OCI-LY1 (cell line): Measurements from ENCODE around the gene GPR32.

Source experiments
- CTCF ChIP-seq: fragments of 200-600 bp; sonication (generic), shearing (Covaris generic); IDR thresholded peaks from 2 replicates; pipeline ENCODE4 v1.5.1; 2017; ENCODE audit warnings: mild to moderate bottlenecking, antibody characterized with exemption, low read length, moderate library complexity, mixed read lengths
- EZH2 ChIP-seq: fragments of 200-600 bp; sonication (generic), shearing (Covaris generic); IDR thresholded peaks from 2 replicates; pipeline ENCODE4 v1.8.0; 2017; ENCODE audit warnings: borderline replicate concordance, mixed run types, mild to moderate bottlenecking, antibody characterized with exemption, low read length, moderate library complexity, mixed read lengths

DNA sequence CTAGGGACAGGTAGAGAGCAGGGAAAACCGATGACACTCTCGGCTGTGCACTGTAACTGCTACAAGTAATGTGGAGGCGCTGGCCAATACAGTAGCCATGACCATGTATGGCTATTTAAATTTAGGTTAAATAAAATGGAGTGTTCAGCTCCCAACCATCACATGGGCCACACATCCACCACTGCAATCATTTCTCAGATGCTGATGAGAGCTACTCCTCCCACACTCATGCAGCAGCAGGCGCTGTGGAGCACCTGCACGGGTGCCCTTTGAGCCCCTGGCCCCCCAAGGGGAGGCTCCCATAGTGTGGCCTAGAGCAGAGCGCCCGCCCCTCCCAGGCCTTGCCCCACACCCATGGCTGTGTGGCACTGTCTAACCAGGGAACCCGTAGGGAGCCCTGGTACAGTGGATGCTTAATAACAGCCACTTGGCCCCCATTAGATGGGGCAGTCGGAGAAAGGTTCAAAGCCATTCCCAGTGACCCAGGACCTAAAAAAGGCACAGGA is 25.9 kb downstream of the GPR32 start:
- TF ChIP-seq CTCF (peak; percentile 36; the same call in 1 of the 2 replicates), EZH2 (no peak)
